Stomach (tissue), 4 donors: Measurements from ENCODE around the gene CALM3.

Source experiments
- EP300 ChIP-seq: sonication (generic); formaldehyde crosslinking; IDR thresholded peaks from one replicate; pipeline ENCODE4 v1.6.1; 2017; ENCODE audit warnings: antibody characterized with exemption
- POLR2A ChIP-seq, 4 donors: fragments of 450-650 bp; IDR thresholded peaks; one replicate each; pipeline ENCODE4 v1.6.1; 2016; ENCODE audit warnings: antibody characterized with exemption in 4 of 4, control low read depth in 2 of 4, mild to moderate bottlenecking in 1 of 4, moderate library complexity in 1 of 4
- POLR2AphosphoS5 ChIP-seq, 3 donors: sonication (generic); formaldehyde crosslinking; IDR thresholded peaks; one replicate each; pipeline ENCODE4 v1.6.1; 2016; ENCODE audit warnings: antibody characterized with exemption in 3 of 3
- TF ChIP-seq, protein P1 (sequence below), 7 experiments: fragments of 450-650 bp in 4 of 7; fragments of 200-600 bp in 3 of 7; sonication (generic) in 3 of 7; IDR thresholded peaks; one replicate each; pipeline ENCODE4 v1.5.1; 2016 to 2019; ENCODE audit warnings: antibody characterized with exemption in 7 of 7, control low read depth in 2 of 7, mild to moderate bottlenecking in 1 of 7

GRCh38 chr19:46644720-46645119 lies 43.6 kb downstream of the CALM3 start:
- TF ChIP-seq, protein P1, sequence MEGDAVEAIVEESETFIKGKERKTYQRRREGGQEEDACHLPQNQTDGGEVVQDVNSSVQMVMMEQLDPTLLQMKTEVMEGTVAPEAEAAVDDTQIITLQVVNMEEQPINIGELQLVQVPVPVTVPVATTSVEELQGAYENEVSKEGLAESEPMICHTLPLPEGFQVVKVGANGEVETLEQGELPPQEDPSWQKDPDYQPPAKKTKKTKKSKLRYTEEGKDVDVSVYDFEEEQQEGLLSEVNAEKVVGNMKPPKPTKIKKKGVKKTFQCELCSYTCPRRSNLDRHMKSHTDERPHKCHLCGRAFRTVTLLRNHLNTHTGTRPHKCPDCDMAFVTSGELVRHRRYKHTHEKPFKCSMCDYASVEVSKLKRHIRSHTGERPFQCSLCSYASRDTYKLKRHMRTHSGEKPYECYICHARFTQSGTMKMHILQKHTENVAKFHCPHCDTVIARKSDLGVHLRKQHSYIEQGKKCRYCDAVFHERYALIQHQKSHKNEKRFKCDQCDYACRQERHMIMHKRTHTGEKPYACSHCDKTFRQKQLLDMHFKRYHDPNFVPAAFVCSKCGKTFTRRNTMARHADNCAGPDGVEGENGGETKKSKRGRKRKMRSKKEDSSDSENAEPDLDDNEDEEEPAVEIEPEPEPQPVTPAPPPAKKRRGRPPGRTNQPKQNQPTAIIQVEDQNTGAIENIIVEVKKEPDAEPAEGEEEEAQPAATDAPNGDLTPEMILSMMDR (IDR thresholded peaks at IDR 0.05): no peak
- TF ChIP-seq POLR2A (IDR thresholded peaks at IDR 0.05): no peak
- no peak for TF ChIP-seq EP300
- no peak for TF ChIP-seq POLR2AphosphoS5 (IDR thresholded peaks at IDR 0.05)
